ENCODE data around the gene HSPB8. TPM values are rescaled to one million over a fixed set of nuclear protein-coding genes. Genes with fewer than 3 reads are reported as not detected.

Gene HSPB8
- total RNA-seq, 1 experiment from 2014 or later: 6.7 TPM

DNA sequence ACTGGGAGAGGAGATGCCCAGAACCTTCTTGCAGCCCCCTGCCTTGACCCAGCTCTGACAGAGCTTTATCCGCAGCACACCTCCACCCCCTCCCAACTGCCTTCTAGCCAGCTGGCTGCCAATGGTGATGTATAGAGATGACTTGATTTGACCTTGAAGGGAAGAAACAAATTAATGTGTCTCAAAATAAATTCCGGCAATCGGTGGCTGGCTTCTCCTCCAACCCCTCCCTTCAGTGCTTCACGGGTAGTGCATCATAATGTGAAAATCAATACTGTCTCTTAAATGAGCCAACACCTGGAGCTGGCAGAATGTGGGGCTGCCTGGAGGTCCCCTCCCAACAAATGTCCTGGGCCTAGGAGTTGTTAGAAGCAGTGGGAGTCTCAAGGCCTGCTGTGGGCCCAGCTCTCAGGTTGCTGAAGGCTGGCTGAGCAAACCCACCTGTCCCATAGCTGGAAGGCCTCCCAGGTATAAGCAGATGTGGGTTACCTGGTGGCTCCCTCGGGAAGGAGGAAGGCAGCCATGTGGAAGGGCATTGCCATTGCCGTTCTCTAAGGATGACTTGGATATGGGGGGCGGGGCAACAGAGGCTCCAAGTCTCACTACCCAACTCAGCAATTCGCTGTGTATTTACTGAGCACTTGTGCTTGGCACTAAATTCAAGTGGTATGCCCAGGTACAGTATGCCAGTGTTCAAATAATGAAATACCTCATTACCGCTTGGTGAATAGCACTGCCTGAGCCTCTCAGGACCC lies 23.2 kb downstream of the HSPB8 start:
- Mint-ChIP-seq H3K27ac (no peak overlapping the region; the same call in 1 of the 2 replicates), H3K4me3 (no peak overlapping the region), H3K27me3 (ENCODE audit: low read depth) (no peaks in the 10 kb centered on the region; the same call in 1 of the 2 replicates), H3K36me3 (no peaks in the 10 kb centered on the region), H3K4me1 (peaks cover 59% of the 10 kb centered on the region), H3K9me3 (no peaks in the 10 kb centered on the region)
- TF ChIP-seq ZNF671 (CRISPR knock-in tag; IDR thresholded peaks at IDR 0.05) (no peak), ZNF423 (CRISPR knock-in tag; IDR thresholded peaks at IDR 0.05) (peak; percentile 60)
- TF ChIP-seq, protein P1, sequence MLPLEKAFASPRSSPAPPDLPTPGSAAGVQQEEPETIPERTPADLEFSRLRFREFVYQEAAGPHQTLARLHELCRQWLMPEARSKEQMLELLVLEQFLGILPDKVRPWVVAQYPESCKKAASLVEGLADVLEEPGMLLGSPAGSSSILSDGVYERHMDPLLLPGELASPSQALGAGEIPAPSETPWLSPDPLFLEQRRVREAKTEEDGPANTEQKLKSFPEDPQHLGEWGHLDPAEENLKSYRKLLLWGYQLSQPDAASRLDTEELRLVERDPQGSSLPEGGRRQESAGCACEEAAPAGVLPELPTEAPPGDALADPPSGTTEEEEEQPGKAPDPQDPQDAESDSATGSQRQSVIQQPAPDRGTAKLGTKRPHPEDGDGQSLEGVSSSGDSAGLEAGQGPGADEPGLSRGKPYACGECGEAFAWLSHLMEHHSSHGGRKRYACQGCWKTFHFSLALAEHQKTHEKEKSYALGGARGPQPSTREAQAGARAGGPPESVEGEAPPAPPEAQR (CRISPR knock-in tag; IDR thresholded peaks at IDR 0.05): no peak
- ATAC-seq (peak; percentile 56), DNase-seq (ENCODE audit: low spot score) (peak; percentile 27)
- CTCF ChIA-PET: interaction anchor here (0.6 to 1.9 kb wide), 6 partner anchors 16 to 664 kb away, joined by 3 to 7 read pairs (median 3); no protein-coding TSS in a partner anchor
- POLR2A ChIA-PET: interaction anchor here (1.2 kb wide), 1 partner anchor 48 kb away, joined by 4 read pairs; no protein-coding TSS in a partner anchor

- H3K27me3 Mint-ChIP-seq (ENCODE audit: low read depth): no peaks in the 10 kb centered on the region; the same call in 1 of the 2 replicates
- no peaks in the 10 kb centered on the region for H3K36me3 Mint-ChIP-seq
- ATAC-seq (peak; percentile 73), DNase-seq (ENCODE audit: low spot score) (no peak)
- no peaks in the 10 kb centered on the region for H3K9me3 Mint-ChIP-seq
- CTCF ChIA-PET: interaction anchor here (0.6 to 1.9 kb wide), 7 partner anchors 16 to 665 kb away, joined by 3 to 7 read pairs (median 3); no protein-coding TSS in a partner anchor
- TF ChIP-seq, protein P2, sequence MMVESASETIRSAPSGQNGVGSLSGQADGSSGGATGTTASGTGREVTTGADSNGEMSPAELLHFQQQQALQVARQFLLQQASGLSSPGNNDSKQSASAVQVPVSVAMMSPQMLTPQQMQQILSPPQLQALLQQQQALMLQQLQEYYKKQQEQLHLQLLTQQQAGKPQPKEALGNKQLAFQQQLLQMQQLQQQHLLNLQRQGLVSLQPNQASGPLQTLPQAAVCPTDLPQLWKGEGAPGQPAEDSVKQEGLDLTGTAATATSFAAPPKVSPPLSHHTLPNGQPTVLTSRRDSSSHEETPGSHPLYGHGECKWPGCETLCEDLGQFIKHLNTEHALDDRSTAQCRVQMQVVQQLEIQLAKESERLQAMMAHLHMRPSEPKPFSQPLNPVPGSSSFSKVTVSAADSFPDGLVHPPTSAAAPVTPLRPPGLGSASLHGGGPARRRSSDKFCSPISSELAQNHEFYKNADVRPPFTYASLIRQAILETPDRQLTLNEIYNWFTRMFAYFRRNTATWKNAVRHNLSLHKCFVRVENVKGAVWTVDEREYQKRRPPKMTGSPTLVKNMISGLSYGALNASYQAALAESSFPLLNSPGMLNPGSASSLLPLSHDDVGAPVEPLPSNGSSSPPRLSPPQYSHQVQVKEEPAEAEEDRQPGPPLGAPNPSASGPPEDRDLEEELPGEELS (CRISPR knock-in tag; IDR thresholded peaks at IDR 0.05): no peak
- no peak for TF ChIP-seq RELA (CRISPR knock-in tag; IDR thresholded peaks at IDR 0.05; ENCODE audit: borderline replicate concordance)
- TF ChIP-seq GABPB1 (CRISPR knock-in tag; IDR thresholded peaks at IDR 0.05): no peak
- TF ChIP-seq CDX4 (CRISPR knock-in tag; IDR thresholded peaks at IDR 0.05; ENCODE audit: borderline replicate concordance): no peak
- no peak for TF ChIP-seq ELF4 (CRISPR knock-in tag; IDR thresholded peaks at IDR 0.05; ENCODE audit: low read depth)
- TF ChIP-seq ZNF423 (CRISPR knock-in tag; IDR thresholded peaks at IDR 0.05): peak; percentile 32; the same call in 1 of the 2 replicates
- TF ChIP-seq MYBL2 (CRISPR knock-in tag; IDR thresholded peaks at IDR 0.05): no peak
- TF ChIP-seq FOXK1 (CRISPR knock-in tag; IDR thresholded peaks at IDR 0.05): no peak
- no peak for TF ChIP-seq KAT7 (CRISPR knock-in tag; IDR thresholded peaks at IDR 0.05; ENCODE audit: borderline replicate concordance)
- TF ChIP-seq ETV6 (CRISPR knock-in tag; IDR thresholded peaks at IDR 0.05): no peak
- TF ChIP-seq CREB1 (CRISPR knock-in tag; IDR thresholded peaks at IDR 0.05): no peak
- TF ChIP-seq HMGA2 (CRISPR knock-in tag; IDR thresholded peaks at IDR 0.05): no peak
- no peak for TF ChIP-seq PRRX2 (CRISPR knock-in tag; IDR thresholded peaks at IDR 0.05)
- TF ChIP-seq, protein P3, sequence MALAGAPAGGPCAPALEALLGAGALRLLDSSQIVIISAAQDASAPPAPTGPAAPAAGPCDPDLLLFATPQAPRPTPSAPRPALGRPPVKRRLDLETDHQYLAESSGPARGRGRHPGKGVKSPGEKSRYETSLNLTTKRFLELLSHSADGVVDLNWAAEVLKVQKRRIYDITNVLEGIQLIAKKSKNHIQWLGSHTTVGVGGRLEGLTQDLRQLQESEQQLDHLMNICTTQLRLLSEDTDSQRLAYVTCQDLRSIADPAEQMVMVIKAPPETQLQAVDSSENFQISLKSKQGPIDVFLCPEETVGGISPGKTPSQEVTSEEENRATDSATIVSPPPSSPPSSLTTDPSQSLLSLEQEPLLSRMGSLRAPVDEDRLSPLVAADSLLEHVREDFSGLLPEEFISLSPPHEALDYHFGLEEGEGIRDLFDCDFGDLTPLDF (CRISPR knock-in tag; IDR thresholded peaks at IDR 0.05): no peak
- TF ChIP-seq MAX (CRISPR knock-in tag; IDR thresholded peaks at IDR 0.05): 0 out of 2 replicates have a peak, but pooled peaks have one; percentile 37
- no peak for TF ChIP-seq JUN (CRISPR knock-in tag; IDR thresholded peaks at IDR 0.05)
- no peak for TF ChIP-seq ZNF396 (CRISPR knock-in tag; IDR thresholded peaks at IDR 0.05; ENCODE audit: borderline replicate concordance)
- no peak for TF ChIP-seq ZNF317 (CRISPR knock-in tag; IDR thresholded peaks at IDR 0.05; ENCODE audit: borderline replicate concordance, low read depth)
- no peak overlapping the region for H3K4me3 Mint-ChIP-seq
- POLR2A ChIA-PET: interaction anchor here (1.2 kb wide), 1 partner anchor 48 kb away, joined by 4 read pairs; no protein-coding TSS in a partner anchor
- peaks cover 64% of the 10 kb centered on the region for H3K4me1 Mint-ChIP-seq
- peak overlapping the region; percentile 92 for H3K27ac Mint-ChIP-seq
These were observed 23.8 kb downstream of the HSPB8 start for GRCh38 chr12:119202544-119202943.

Data from WTC11 (cell line).